ENCODE data around the gene ABCA7.
"Not testable (repeated sequence)": the region's sequence is repeated elsewhere in the genome, so short reads cannot be mapped to it uniquely, and the experiment has no call there.

ABCA7 gene

DNA sequence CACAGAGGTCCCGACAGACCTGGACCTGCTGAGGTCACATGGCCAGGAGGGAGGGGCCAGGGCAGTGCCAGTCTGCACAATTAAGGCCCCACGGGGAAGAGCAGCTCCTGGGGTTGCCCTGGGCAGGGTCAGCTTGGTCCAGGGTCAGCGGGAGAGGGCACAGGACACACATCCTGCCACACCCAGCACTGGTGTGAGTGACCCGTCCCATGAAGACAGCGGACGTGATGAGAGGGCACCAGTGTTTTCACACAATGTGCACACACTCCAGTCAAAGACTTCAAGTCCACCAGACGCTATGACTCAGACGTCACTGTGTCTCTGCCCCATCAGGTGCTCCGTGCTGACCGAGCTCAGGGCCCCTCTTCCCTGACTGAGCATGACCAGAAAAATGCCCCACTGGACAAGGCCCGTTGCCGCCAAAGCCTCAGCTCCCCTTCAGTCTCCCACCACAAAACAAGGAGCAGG, 23.2 kb upstream of the ABCA7 start:
- Mint-ChIP-seq H3K9me3 (no peaks in the 10 kb centered on the region), H3K4me3 (peak overlapping the region; percentile 96)
- ATAC-seq (replicated peaks; ENCODE audit: extremely low read depth, poor library complexity, severe bottlenecking) = no peak

GRCh38 chr19:1017115-1017905, 22.6 kb upstream of the ABCA7 start:
- Mint-ChIP-seq H3K4me1 (peaks cover 39% of the 10 kb centered on the region), H3K27me3 (no peaks in the 10 kb centered on the region), H3K9me3 (no peaks in the 10 kb centered on the region), H3K36me3 (ENCODE audit: insufficient read depth) (peaks cover 30% of the 10 kb centered on the region), H3K27ac (ENCODE audit: low read depth) (peak overlapping the region; percentile 29), H3K4me3 (peak overlapping the region; percentile 96)
- DNase-seq (ENCODE audit: low spot score in 2 of 2) (no peak), ATAC-seq (replicated peaks; ENCODE audit: extremely low read depth, poor library complexity, severe bottlenecking) (no peak)

More for the DNA sequence above, 23.2 kb upstream of the ABCA7 start:
- Mint-ChIP-seq H3K27ac (ENCODE audit: low read depth) (peak overlapping the region; percentile 29), H3K27me3 (no peaks in the 10 kb centered on the region), H3K4me1 (peaks cover 38% of the 10 kb centered on the region), H3K36me3 (ENCODE audit: insufficient read depth) (peaks cover 30% of the 10 kb centered on the region)
- DNase-seq (ENCODE audit: low spot score in 2 of 2) = no peak

DNA sequence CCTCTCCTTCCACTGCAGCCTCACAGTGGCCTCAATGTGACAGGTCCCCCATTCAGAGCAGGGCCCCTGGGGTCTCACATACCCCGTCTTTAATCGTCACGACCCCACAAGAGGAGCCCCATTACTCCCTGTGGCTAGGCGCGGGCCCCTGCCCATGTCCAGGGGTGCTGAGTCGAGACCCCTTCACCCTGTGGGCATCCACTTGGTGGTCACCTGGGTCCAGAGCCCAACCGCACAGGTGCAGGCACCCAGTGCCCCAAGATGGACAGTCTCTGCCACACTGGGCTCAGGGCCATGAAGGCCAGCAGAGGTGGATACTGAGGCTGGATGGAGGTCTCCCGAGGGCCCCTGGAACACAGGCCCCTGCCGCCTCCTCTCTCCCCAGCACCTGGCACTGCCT, 22.0 kb upstream of the ABCA7 start:
- peaks cover 28% of the 10 kb centered on the region for H3K36me3 Mint-ChIP-seq (ENCODE audit: insufficient read depth)
- no peaks in the 10 kb centered on the region for H3K27me3 Mint-ChIP-seq
- no peak for ATAC-seq (replicated peaks; ENCODE audit: extremely low read depth, poor library complexity, severe bottlenecking)
- no peak for DNase-seq (ENCODE audit: low spot score in 2 of 2)
- peak overlapping the region; percentile 96 for H3K4me3 Mint-ChIP-seq
- H3K9me3 Mint-ChIP-seq = no peaks in the 10 kb centered on the region
- H3K4me1 Mint-ChIP-seq = peaks cover 39% of the 10 kb centered on the region
- peak overlapping the region; percentile 29 for H3K27ac Mint-ChIP-seq (ENCODE audit: low read depth)

DNA sequence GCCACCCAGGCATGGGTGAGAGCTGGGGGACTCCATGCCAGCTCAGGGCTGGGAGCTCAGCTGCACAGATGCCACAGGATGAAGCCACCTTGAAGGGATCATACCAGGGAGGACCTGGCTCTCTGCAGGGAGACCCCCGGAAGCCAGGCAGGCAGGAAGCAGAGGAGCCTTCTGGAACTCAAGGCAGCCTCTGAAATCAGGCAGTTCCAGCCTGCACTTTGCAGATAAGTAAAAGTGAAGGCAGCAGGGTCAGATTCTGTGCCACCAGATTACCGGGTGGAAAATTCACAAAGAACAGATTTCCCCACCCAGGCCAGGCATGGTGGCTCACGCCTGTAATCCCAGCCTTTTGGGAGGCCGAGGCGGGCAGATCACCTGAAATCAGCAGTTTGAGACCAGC, 21.5 kb upstream of the ABCA7 start:
- no peaks in the 10 kb centered on the region for H3K9me3 Mint-ChIP-seq
- H3K27ac Mint-ChIP-seq (ENCODE audit: low read depth) = peak overlapping the region; percentile 38
- peaks cover 39% of the 10 kb centered on the region for H3K4me1 Mint-ChIP-seq
- peaks cover 27% of the 10 kb centered on the region for H3K36me3 Mint-ChIP-seq (ENCODE audit: insufficient read depth)
- H3K27me3 Mint-ChIP-seq = no peaks in the 10 kb centered on the region
- no peak for DNase-seq (ENCODE audit: low spot score in 2 of 2)
- peak overlapping the region; percentile 96 for H3K4me3 Mint-ChIP-seq
- ATAC-seq (replicated peaks; ENCODE audit: extremely low read depth, poor library complexity, severe bottlenecking) = no peak

DNA sequence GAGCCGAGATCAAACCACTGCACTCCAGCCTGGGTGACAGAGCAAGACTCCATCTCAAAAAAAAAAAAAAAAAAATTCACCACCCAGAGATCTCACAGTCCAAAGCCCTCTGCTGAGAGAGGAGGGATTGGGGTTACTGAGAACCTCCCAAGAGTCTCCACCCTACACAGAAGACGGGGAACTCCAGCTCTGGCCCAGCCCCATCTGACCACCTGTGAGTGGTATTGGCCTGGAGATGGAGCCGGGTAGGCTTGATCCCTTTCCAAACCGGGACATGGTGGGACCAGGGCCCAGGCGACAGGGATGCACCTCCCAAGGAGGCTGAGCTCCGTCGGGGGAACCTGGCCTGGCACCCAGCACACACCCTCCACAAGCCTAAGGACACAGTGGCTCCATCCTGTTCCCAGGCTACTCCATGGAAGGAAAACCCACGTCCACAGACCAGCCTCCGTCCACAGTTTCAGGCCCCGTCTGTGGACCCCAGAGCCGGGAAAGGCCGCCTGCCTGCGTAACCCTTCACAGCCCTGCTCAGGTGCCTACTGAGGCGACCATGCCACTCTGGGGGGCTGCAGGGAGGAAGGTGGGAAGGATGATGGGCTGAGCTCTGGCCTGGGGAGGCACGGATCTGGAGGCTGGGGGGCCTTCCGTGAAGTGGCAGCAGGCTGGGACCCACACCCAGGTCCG, 20.8 kb upstream of the ABCA7 start:
- no peaks in the 10 kb centered on the region for H3K27me3 Mint-ChIP-seq
- ATAC-seq (replicated peaks; ENCODE audit: extremely low read depth, poor library complexity, severe bottlenecking) = no peak
- H3K27ac Mint-ChIP-seq (ENCODE audit: low read depth) = peak overlapping the region; percentile 38
- H3K4me1 Mint-ChIP-seq = peaks cover 39% of the 10 kb centered on the region
- H3K4me3 Mint-ChIP-seq = peak overlapping the region; percentile 96
- peaks cover 27% of the 10 kb centered on the region for H3K36me3 Mint-ChIP-seq (ENCODE audit: insufficient read depth)
- DNase-seq (ENCODE audit: low spot score in 2 of 2) = no peak
- H3K9me3 Mint-ChIP-seq = no peaks in the 10 kb centered on the region

DNA sequence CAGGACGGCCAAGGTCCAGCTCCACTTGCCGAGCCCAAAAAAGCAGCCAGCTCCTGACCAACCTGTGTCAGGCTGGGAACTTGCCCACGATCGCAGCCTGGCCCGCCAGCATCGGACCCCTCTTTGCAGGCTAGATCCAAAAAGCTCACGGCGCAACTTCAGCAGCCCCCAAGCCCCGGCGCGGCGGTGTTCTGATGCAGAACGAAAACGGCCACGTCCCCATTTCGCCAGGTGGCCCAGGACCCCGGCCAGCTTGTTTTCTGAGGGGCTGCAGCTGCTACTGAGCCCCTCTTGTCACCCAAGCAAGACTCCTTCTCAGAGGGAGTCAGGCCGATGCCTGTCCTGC, 20.3 kb upstream of the ABCA7 start:
- H3K4me1 Mint-ChIP-seq = peaks cover 39% of the 10 kb centered on the region
- ATAC-seq (replicated peaks; ENCODE audit: extremely low read depth, poor library complexity, severe bottlenecking) = no peak

DNA sequence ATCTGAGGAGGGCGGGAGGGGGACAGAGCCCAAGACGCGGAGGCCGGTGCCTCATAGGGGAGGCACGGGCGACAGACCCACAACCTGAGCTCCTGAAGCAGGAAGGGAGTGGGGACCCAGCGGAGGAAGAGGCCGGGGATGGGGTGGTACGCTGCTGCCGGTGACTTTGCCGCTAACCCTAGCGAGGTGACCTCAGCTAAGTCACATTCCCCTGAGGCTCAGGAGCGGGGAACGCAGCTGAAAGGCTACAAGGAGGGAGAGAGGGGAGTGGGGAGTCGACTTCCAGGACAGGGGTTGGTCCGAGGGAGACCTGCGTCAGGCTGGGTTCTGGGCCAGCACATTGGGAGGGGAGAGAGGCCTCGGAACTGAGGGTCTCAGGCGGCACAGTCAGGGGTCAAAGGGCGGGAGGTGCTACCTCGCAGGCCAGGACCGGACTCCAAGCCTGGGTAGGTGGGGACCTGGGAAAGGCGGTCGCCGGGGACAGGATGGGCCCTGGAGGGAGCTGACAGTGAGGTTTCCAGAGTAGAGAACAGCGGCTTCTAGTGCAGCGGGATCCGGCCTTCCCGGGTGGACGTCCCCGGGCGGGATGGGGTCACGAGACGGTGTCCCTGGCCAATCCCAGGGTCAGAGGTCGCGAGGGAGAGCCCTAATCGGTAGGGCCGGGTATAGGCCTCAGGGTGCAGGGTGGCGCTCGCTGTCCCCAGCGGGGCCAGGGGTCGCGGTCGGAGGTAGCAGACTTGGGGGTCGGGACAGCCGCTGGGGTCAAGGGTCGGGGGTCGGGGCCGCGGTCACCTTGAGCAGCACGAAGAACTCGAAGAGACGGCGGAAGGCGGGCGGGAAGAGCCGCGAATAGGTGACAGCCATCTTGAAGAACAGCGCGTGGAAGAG, 19.7 kb upstream of the ABCA7 start:
- Mint-ChIP-seq H3K4me3 (peak overlapping the region; percentile 96), H3K36me3 (ENCODE audit: insufficient read depth) (peaks cover 25% of the 10 kb centered on the region), H3K27me3 (no peaks in the 10 kb centered on the region), H3K4me1 (peaks cover 39% of the 10 kb centered on the region), H3K27ac (ENCODE audit: low read depth) (peak overlapping the region; percentile 100), H3K9me3 (no peaks in the 10 kb centered on the region)
- DNase-seq (ENCODE audit: low spot score in 2 of 2) = no peak
- no peak for ATAC-seq (replicated peaks; ENCODE audit: extremely low read depth, poor library complexity, severe bottlenecking)

More for the DNA sequence above, 20.3 kb upstream of the ABCA7 start:
- Mint-ChIP-seq H3K27me3 (no peaks in the 10 kb centered on the region), H3K4me3 (peak overlapping the region; percentile 96), H3K27ac (ENCODE audit: low read depth) (peak overlapping the region; percentile 100), H3K9me3 (no peaks in the 10 kb centered on the region), H3K36me3 (ENCODE audit: insufficient read depth) (peaks cover 25% of the 10 kb centered on the region)
- no peak for DNase-seq (ENCODE audit: low spot score in 2 of 2)

DNA sequence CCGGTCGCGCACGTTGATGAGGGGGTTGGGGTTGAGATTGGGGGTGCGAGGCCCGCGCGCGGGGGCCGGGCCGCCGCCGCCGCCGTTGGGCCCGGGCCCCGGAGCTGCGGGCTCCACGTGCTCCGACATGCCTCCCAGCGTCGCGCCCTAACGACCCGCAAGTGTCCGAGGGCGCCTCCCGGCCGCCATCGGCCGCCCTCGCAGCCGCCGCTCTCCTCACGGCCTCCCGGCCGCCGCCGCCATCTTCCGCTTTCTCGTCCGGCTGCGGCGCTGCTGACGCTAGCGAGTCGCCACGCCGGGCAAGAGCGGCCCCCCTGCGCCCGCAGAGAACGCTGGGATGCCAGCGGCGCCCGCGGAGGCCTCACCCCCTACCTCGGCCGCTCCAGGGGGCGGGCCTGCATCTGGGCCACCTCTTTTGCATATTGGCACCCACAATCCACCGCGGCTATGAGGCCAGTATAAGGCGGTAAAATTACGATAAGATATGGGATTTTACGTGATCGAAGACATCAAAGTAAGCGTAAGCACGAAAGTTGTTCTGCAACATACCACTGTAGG, 19.0 kb upstream of the ABCA7 start, which contains the start of gene TMEM259:
TMEM259 (minus strand) TSS at position 256 of the 558 bp plus-strand sequence; CDS start at position 129, 127 bp downstream.
- ATAC-seq (replicated peaks; ENCODE audit: extremely low read depth, poor library complexity, severe bottlenecking) = peak; percentile 86
- H3K27ac Mint-ChIP-seq (ENCODE audit: low read depth) = peak within 1 kb of the TSS; percentile 100
- peaks cover 22% of the 10 kb centered on the region for H3K36me3 Mint-ChIP-seq (ENCODE audit: insufficient read depth)
- H3K4me1 Mint-ChIP-seq = peaks cover 41% of the 10 kb centered on the region
- H3K9me3 Mint-ChIP-seq = no peaks in the 10 kb centered on the region
- H3K4me3 Mint-ChIP-seq = peak within 1 kb of the TSS; percentile 96
- H3K27me3 Mint-ChIP-seq = no peaks in the 10 kb centered on the region
- DNase-seq (ENCODE audit: low spot score in 2 of 2) = peak; percentile 93 to 97

- not testable (repeated sequence) for H3K4me3 Mint-ChIP-seq; H3K9me3 Mint-ChIP-seq; ATAC-seq (replicated peaks; ENCODE audit: extremely low read depth, poor library complexity, severe bottlenecking); DNase-seq (ENCODE audit: low spot score in 2 of 2); H3K27ac Mint-ChIP-seq (ENCODE audit: low read depth); H3K27me3 Mint-ChIP-seq
- Mint-ChIP-seq H3K36me3 (ENCODE audit: insufficient read depth) (peaks cover 26% of the 10 kb centered on the region), H3K4me1 (peaks cover 29% of the 10 kb centered on the region)
Measured at GRCh38 chr19:1023883-1024188, 16.1 kb upstream of the ABCA7 start.

DNA sequence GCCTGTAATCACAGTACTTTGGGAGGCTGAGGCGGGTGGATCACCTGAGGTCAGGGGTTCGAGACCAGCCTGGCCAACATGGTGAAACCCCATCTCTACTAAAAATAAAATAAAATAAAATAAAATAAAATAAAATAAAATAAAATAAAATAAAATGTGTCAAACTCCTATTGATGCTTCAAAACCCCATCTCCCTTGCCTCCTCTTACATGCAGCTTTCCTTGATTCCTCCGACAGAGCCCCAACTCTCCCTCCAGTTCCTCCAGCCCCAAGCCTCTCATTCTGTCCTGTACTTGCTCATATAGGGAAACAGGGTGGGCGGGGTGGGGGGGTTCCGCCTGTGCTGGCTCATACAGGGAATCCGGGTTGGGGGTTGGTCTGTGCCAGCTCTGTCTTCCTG, 14.8 kb upstream of the ABCA7 start:
- ATAC-seq (replicated peaks; ENCODE audit: extremely low read depth, poor library complexity, severe bottlenecking); DNase-seq (ENCODE audit: low spot score in 2 of 2); H3K4me3 Mint-ChIP-seq; H3K27me3 Mint-ChIP-seq; H3K27ac Mint-ChIP-seq (ENCODE audit: low read depth); H3K9me3 Mint-ChIP-seq: not testable (repeated sequence)
- peaks cover 30% of the 10 kb centered on the region for H3K36me3 Mint-ChIP-seq (ENCODE audit: insufficient read depth)
- peaks cover 27% of the 10 kb centered on the region for H3K4me1 Mint-ChIP-seq

- ATAC-seq (replicated peaks; ENCODE audit: extremely low read depth, poor library complexity, severe bottlenecking) (no peak), DNase-seq (ENCODE audit: low spot score in 2 of 2) (no peak)
- H3K4me1 Mint-ChIP-seq = peaks cover 29% of the 10 kb centered on the region
- H3K27ac Mint-ChIP-seq (ENCODE audit: low read depth) = peak within 1 kb of the TSS; percentile 91
- H3K4me3 Mint-ChIP-seq = peak within 1 kb of the TSS; percentile 98
- H3K27me3 Mint-ChIP-seq = no peaks in the 10 kb centered on the region
- H3K36me3 Mint-ChIP-seq (ENCODE audit: insufficient read depth) = peaks cover 34% of the 10 kb centered on the region
- no peaks in the 10 kb centered on the region for H3K9me3 Mint-ChIP-seq
Measured at GRCh38 chr19:1025960-1026782, 13.7 kb upstream of the ABCA7 start, which contains the start of gene CNN2. CNN2 (plus strand) TSS chr19:1026608; CDS start chr19:1026662, 54 bp downstream.

Data from central memory CD8-positive, alpha-beta T cell (primary cell).